HCEC 1CT (cell line): ENCODE measurements around the gene SLC24A2.
"Not testable (repeated sequence)": the region's sequence is repeated elsewhere in the genome, so short reads cannot be mapped to it uniquely, and the experiment has no call there.

Source experiments
- DNase-seq: peaks from one replicate; pipeline ENCODE4 v3.0.0-alpha.2; 2017

SLC24A2 gene

DNA sequence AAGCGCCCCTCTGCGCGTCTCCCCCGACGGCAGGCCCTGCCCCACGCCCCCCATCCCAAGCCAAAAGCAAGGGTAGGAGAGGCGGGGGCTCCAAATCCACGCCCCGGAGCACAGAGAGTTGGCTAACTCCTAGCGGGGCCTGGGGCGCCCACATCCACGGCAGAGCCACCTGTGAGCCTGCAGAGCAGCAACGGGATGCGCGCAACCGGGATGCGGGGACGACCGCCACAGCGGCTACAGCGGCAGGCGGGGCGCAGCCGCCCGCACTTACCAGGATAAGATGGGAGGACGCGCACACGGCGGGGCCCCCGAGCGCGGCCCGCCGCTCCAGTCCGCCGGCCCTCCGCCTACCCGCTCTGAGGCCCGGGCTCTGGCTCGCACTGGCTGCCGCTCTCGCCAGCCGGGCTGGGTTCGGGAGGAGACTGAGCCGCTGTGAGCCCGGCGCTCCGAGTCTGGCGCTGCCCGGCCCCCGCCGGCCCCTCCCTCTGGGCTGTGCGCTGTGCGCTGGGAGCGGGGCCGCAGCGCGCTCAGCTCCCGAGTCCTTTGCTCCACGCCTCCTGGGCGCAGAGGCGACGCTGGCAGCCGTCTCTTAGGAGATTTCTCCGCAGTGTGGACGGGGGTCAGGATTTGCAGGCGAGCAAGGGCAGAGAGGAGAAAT lies at the start of gene SLC24A2:
TSS of gene SLC24A2 (minus strand) at position 424 of the 658 bp plus-strand sequence.
- DNase-seq: no peak

DNA sequence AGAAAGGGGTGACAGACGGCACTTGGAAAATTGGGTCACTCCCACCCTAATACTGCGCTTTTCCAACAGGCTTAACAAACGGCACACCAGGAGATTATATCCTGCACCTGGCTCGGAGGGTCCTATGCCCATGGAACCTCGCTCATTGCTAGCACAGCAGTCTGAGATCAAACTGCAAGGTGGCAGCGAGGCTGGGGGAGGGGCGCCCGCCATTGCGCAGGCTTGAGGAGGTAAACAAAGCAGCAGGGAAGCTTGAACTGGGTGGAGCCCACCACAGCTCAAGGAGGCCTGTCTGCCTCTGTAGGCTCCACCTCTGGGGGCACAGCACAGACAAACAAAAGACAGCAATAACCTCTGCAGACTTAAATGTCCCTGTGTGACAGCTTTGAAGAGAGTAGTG lies 44.5 kb upstream of the SLC24A2 start:
- DNase-seq: not testable (repeated sequence)

DNA sequence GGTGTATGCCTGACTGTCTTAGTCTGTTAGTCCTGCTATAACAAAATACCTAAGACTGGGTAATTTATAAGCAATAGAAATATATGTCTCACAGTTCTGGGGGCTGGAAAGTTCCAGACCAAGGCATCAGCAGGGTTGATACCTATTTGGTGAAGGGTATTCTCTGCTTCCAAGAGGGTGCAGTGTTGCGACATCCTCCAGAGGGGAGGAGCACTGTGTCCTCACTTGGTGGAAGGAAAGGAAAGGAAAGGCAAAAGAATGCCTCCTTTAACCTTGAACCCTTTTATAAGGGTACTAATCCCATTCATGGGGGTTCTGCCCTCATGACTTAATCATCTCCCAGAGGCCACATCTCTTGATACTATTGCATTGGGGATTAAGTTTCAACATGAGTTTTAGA lies 42.0 kb upstream of the SLC24A2 start:
- no peak for DNase-seq

- no peak for DNase-seq
Measured at GRCh38 chr9:19828576-19829109, 39.8 kb upstream of the SLC24A2 start.

DNA sequence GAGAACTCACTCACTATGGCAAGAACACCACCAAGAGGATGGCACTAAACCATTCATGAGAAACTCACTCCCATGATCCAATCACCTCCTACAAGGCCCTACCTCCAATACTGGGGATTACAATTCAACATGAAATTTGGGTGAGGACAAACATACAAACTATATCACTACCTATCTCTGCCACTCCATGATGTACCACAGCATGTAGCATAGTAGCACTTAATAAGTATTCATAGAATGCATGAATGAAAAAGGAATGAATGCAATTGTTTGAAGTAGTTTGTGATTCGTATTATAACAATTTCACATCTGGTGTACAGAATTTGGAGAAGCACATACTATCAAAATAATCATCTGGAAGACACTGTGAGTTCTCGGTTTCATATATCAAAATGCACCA lies 27.9 kb upstream of the SLC24A2 start:
- DNase-seq: no peak

DNA sequence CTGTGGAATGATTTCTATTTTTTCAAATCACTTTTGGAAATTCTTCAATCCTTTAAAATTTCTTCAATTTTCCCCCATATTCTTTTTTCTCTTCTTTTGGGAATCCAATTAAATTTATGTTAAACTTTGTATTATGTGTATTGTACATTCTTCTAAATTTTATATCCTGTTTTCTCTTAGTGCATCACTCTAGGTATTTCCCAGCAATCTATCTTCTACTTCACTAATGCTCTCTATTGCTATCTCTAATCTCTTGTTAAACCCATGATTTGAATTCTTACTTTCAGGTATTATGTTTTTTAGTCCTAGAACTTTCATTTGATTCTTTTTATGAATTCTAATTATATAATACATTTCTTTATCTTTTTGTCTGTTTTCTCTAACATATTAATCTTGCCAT lies 23.4 kb upstream of the SLC24A2 start:
- DNase-seq: no peak

DNA sequence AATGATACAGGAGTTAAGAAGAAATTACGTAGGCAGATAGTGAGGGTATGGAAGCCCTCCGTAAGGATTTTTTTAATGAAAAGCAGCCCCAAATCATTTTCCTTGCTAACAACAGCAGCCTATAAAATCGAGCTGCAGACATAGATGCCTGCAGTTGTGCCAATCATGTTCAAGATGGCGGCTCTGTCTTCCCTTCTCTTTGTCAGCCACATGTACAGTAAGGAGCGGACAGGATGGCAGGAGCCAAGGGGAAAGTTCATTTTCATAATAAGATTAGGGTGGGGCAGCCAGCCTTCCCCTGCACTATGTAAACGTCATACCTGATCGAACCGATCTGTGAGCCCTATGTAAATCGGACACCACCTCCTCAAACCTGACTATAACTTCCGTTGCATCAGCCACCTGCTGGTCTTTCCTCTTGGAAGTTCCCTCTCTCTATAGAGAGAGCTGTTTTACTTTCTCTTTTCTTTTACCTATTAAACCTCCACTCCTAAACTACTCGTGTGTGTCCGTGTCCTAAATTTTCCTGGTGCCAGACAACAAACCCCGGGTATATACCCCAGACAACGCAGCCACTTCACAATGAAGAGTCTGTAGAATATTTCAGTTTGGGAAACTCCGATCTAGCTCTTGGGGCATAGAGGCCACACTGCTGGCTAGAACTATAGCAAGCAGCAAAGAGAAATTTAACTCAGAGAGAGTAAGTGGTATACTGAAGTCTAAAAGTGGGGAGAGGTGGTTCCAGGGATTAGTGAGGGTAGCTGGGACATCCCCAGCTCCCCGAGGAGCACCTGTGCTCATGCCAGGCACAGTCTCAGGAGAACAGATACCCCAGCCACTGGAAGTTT lies 20.8 kb upstream of the SLC24A2 start:
- no peak for DNase-seq

DNA sequence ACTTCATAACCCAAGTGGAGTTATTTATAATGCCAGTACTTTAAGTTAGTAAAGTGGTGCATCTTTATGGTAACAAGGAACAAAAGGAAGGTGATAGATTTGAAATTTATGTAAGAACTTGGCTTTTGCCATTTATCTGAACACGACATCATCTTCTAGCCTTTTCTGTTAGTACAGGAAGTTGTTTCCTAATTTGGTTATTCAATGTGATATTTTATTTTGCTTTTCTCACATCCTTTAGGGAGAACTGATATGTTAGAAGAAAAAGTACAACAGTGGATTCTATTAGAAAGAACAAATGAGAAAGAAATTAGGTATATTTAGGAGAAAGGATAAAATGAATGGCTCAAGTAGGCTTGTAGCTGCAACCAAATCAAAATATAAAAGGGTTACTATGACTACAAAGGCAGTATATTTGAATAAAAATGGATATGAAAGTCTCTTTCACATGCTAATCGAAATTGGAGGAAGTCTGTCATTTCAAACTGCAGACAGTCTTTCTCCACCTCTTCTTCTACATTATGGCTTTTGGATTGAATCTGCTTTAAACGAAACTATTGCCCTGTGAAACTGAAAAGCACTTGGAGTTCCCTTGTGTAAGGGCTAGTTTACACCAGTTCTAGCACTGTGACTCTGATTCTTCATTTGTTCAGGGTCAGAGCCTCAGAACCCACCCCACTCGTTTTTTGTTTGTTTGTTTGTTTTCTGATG lies 18.5 kb upstream of the SLC24A2 start:
- no peak for DNase-seq

GRCh38 chr9:19804431-19804830 lies 15.6 kb upstream of the SLC24A2 start:
- no peak for DNase-seq

DNA sequence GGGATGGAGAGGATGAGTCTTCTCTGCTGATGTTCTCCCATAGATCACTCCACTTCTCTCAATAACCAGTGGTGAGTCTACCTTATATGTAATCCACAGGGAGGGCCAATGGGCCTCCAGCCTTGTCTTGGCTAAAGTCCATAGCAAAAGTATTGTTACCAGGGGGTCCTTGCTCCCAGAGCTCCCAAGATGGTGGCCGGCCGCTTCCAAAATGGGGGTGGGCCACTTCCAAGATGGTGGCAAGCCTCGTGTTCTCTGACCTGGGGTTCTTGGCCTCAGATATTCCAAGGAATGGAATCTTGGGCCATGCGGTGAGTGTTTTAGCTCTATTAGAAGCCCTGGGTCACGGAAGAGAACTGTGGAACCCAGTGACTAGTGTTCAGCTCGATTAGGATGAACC lies 12.0 kb upstream of the SLC24A2 start:
- DNase-seq: no peak

- no peak for DNase-seq
Measured at GRCh38 chr9:19799784-19800183, 10.9 kb upstream of the SLC24A2 start.

DNA sequence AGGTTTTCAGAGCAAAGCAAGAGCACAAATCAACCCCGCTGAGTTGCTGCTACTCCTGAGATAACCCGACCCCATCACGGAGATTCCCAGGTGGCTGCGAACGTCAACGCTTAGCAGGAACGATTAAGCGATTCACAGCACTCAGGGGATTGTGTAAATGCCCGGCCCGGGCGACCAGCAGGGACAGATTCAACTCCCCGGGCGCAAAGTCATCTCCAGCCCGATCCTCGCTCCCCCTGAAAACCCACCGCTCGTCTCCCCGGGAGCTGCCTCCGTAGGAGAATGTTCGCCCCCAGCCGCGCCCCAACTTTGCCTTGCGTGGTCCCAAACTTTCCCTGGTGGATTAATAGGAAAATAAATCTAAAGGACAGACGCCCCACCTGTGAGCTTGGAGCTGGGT lies 685 bp downstream of the SLC24A2 start:
- DNase-seq: no peak

DNA sequence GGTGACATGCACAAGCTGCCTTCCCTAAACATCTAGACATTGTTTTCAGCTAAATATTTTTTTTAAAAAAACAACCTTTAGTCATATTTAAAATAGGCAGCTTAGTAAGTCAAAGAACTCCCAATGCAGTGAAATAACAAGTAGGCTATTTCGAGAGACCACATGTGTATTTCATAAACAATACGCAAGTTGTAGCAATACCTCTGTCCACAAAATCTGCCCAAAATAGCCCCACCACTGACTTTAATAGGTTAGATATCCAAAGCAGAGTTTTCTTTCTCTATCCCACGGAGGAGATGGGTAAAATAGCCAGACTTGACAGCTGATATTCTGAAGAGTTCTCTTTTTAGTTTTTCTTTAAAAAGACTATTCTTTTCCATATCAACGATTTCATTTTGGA lies 1.2 kb downstream of the SLC24A2 start:
- DNase-seq: no peak

- DNase-seq: no peak
Measured at GRCh38 chr9:19785230-19785629, 3.6 kb downstream of the SLC24A2 start.

- DNase-seq: no peak
Measured at GRCh38 chr9:19784136-19784535, 4.7 kb downstream of the SLC24A2 start.

DNA sequence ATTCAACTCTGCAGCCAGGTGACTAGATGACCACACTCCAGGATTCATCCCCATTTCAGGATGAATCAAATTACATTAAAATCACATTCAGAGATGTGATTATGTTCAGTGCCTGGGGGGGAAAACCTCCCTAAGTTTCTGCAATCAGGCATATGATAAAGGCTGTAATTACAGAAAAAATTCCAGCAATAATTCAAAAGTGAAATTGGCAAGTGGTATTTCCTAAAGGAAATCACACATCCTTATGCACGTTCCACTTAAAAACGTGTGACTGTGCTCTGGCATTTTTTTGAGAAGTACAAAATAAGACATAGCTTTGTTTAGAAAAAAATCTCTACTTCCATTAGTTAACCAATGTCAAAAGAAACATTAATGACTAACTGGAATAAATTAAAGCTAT lies 5.3 kb downstream of the SLC24A2 start:
- no peak for DNase-seq

- DNase-seq: peak; percentile 8
Measured at GRCh38 chr9:19782005-19782404, 6.8 kb downstream of the SLC24A2 start.

DNA sequence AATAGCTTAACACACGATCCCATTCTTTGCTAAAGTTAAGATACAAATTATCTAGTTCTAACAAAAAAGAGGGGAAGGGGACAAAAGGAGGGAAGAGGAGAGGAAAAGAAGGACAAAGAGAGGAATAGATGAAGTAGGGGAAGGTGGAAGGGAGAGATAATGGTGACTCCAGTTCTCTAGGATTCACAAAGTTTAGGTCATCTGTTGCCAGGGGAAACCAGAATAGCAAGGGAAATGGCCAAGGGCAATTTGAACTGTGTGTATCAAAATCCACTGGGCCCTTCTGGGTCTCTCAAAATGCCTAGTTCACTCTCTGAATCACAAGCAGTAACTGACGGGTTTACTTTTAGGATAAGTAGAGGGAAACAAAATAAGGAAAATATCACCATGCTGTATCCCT lies 7.6 kb downstream of the SLC24A2 start:
- DNase-seq: no peak

- no peak for DNase-seq
Measured at GRCh38 chr9:19771446-19771845, 17.4 kb downstream of the SLC24A2 start.

DNA sequence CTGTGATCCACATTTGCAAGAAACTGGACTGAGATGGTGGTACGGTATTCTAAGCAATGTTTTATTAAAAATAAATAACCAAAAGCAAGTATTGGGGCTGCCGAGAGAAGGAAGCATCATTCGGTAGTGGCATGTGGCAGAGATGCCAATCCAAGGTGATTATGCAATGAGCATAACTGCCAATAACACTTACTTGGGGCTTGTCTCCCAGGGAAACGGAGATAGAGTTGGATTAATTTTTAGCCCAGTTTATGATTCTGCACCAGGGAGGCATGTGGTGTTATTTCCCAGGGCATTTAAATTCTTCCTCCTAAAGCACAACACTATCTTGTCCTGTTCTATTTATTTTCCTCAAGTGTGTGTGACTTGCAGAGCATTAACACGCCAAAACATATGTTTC lies 17.9 kb downstream of the SLC24A2 start:
- DNase-seq: no peak

GRCh38 chr9:19769213-19769612 lies 19.6 kb downstream of the SLC24A2 start:
- peak; percentile 11 for DNase-seq

DNA sequence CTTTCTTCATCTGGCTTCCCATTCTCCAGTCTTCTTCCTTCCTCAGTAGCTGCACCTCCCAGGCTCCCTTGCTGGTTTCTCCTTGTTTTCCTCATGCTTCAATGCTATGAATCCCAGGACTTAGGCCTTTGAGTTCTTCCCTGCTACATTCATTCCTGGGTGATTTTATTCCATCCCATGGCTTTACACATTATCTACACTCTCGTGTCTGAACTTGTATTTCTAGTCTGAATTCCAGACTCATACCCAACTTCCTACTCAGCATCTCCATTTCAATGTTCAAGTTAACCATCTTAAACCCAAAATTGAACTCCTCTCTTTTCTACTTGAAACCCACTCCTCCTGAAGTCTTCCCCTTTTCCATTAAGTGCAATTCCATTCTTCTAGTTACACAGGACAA lies 20.0 kb downstream of the SLC24A2 start:
- DNase-seq: no peak

DNA sequence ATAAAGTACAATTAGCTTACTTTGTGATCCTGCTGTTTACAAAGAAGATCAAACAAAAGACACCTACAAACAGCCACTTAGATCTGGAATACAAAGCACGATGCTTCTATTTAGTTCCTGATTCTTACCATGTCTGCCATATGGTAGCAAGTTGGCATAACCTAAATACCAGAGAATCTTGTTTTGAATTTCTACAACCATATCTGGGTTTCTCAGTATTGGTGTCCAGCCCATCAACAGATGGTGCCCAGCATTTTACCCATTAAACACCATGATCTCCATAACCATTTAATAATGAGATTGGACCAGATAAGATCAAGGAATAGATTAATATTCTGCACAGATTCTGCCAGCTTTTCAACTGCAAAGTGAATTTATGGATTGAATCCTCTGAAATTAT lies 29.8 kb downstream of the SLC24A2 start:
- no peak for DNase-seq

GRCh38 chr9:19757745-19758144 lies 31.1 kb downstream of the SLC24A2 start:
- no peak for DNase-seq
